ENCODE results near the gene REC114. TPM values are rescaled to one million over a fixed set of nuclear protein-coding genes. Genes with fewer than 3 reads are reported as not detected.

REC114 gene
- total and polyA plus RNA-seq, 2 of the 8 experiments (the other 6 are each of a cell fraction or from before 2014, with no cell fraction given), result 0.12 TPM; not detected in 1

GRCh38 chr15:73607843-73608242 lies 164.9 kb downstream of the REC114 start:
- no peak overlapping the region for H2BK20ac ChIP-seq (ENCODE audit: low read length)
- H2AFZ ChIP-seq (ENCODE audit: low read length), result no peak overlapping the region
- H3K9ac ChIP-seq (replicated peaks in 1 of 4; ENCODE audit: extremely low read depth in 1 of 4, low read depth in 3 of 4, low read length in 3 of 4), result no peak overlapping the region
- no peak overlapping the region for H3K4me2 ChIP-seq (ENCODE audit: insufficient read depth in 1 of 2, low read depth in 2 of 2, low read length in 2 of 2)
- POLR2A ChIA-PET (ENCODE audit: partially characterized antibody), result interaction anchor here (1.4 to 2.9 kb wide), 2 partner anchors 9 to 12 kb away, joined by 3 to 12 read pairs; no protein-coding TSS in a partner anchor
- H4K91ac ChIP-seq (replicated peaks; ENCODE audit: insufficient read length, low read length), result no peak overlapping the region
- H2BK15ac ChIP-seq (ENCODE audit: low read length), result no peak overlapping the region
- H2AK5ac ChIP-seq (ENCODE audit: low read depth, low read length), result no peak overlapping the region
- H4K5ac ChIP-seq (ENCODE audit: insufficient read length, low read depth, low read length), result no peak overlapping the region
- WGBS, 2 experiments (ENCODE audit: extremely low coverage in 1 of 2, insufficient coverage in 1 of 2, insufficient read length in 1 of 2, insufficient replicate concordance in 2 of 2, low coverage in 1 of 2, low lambda C conversion rate in 2 of 2, missing lambda C conversion rate in 1 of 2), result 82% methylated on average over 1 of the region's 1 CpG; no CpG with 5 or more reads in 1 of the 2 experiments
- H3K36me3 ChIP-seq (ENCODE audit: control insufficient read depth in 2 of 4, insufficient read depth in 4 of 4, low read length in 3 of 4), result no peaks in the 10 kb centered on the region; a peak in 1 of 8 replicates
- no peak overlapping the region for H2BK12ac ChIP-seq (ENCODE audit: low read depth, low read length)
- H4K20me1 ChIP-seq (replicated peaks in 1 of 2; ENCODE audit: control insufficient read depth in 1 of 2, insufficient read depth in 2 of 2, low read length in 2 of 2), result peaks cover 15 to 23% of the 10 kb centered on the region in 2 experiments
- no peak for DNase-seq (ENCODE audit: low read depth in 1 of 2, low spot score in 2 of 2)
- FAIRE-seq, result no peak
- H2BK120ac ChIP-seq (replicated peaks; ENCODE audit: low read depth, low read length), result no peak overlapping the region
- CTCF ChIA-PET (ENCODE audit: partially characterized antibody), result interaction anchor here (0.6 to 7.4 kb wide), 7 partner anchors 11 to 1151 kb away, joined by 3 to 42 read pairs (median 6); no protein-coding TSS in a partner anchor
- peaks cover 21 to 96% of the 10 kb centered on the region in 2 experiments for H3K79me2 ChIP-seq (ENCODE audit: control insufficient read depth in 1 of 2, insufficient read depth in 2 of 2, low read length in 2 of 2)
- H2BK5ac ChIP-seq (ENCODE audit: low read depth, low read length), result no peak overlapping the region
- no peaks in the 10 kb centered on the region for H3K27me3 ChIP-seq (replicated peaks in 1 of 4; ENCODE audit: control insufficient read depth in 3 of 4, extremely low read depth in 1 of 4, insufficient read depth in 3 of 4, low read length in 3 of 4)
- no peaks in the 10 kb centered on the region for H3K23me2 ChIP-seq (ENCODE audit: low read depth, low read length)
- H3K4me3 ChIP-seq (ENCODE audit: extremely low read depth in 1 of 4, insufficient read depth in 2 of 4, low read depth in 3 of 4, low read length in 4 of 4), result no peak overlapping the region
- no peak overlapping the region for H3K56ac ChIP-seq (replicated peaks; ENCODE audit: insufficient read length, low read depth, low read length)
- TF ChIP-seq USF2 (IDR thresholded peaks at IDR 0.05; ENCODE audit: low read length) (no peak), CTCF (IDR thresholded peaks at IDR 0.05; ENCODE audit: control extremely low read depth in 1 of 3, insufficient read depth in 1 of 3, low read depth in 1 of 3, low read length in 3 of 3) (no peak)
- H3K27ac ChIP-seq (ENCODE audit: low read depth, low read length), result no peak overlapping the region
- H3K14ac ChIP-seq (ENCODE audit: insufficient read length), result no peak overlapping the region
- H3K18ac ChIP-seq (ENCODE audit: extremely low read depth, low read length), result no peak overlapping the region
- H3K9me3 ChIP-seq (ENCODE audit: insufficient read depth in 2 of 2, low read depth in 1 of 2, low read length in 1 of 2), result no peaks in the 10 kb centered on the region
- H3K4me1 ChIP-seq (replicated peaks in 1 of 4; ENCODE audit: control insufficient read depth in 3 of 4, insufficient read depth in 4 of 4, low read length in 3 of 4), result peaks cover 2 to 7% (median 6%) of the 10 kb centered on the region in 4 experiments; a peak in 5 of 7 replicates
- no peak overlapping the region for H3K4ac ChIP-seq (replicated peaks; ENCODE audit: insufficient read length, low read depth, low read length)
- H3K79me1 ChIP-seq (ENCODE audit: low read depth, low read length), result peaks cover 3% of the 10 kb centered on the region; the same call in 1 of the 2 replicates
- H4K8ac ChIP-seq (ENCODE audit: extremely low read depth, insufficient read depth, low read length), result no peak overlapping the region
- no peak overlapping the region for H3K23ac ChIP-seq (ENCODE audit: insufficient read length)
